ENCODE results near the gene SLF1.

Gene SLF1

GRCh38 chr5:94667937-94668336 lies 49.5 kb downstream of the SLF1 start:
- no peak for DNase-seq

GRCh38 chr5:94670726-94671125 lies 52.3 kb downstream of the SLF1 start:
- DNase-seq, result no peak

- DNase-seq, result no peak
These were observed 54.3 kb downstream of the SLF1 start for GRCh38 chr5:94672746-94673145.

GRCh38 chr5:94674490-94675382 lies 56.3 kb downstream of the SLF1 start:
- DNase-seq, result no peak

GRCh38 chr5:94675965-94676618 lies 57.6 kb downstream of the SLF1 start:
- no peak for DNase-seq

- no peak for DNase-seq
These were observed 64.5 kb downstream of the SLF1 start for GRCh38 chr5:94682814-94683520.

GRCh38 chr5:94689908-94690307 lies 71.4 kb downstream of the SLF1 start:
- DNase-seq, result no peak

- no peak for DNase-seq
These were observed 72.3 kb downstream of the SLF1 start for GRCh38 chr5:94690778-94691177.

GRCh38 chr5:94691291-94691690 lies 72.8 kb downstream of the SLF1 start:
- no peak for DNase-seq

- no peak for DNase-seq
These were observed 73.5 kb downstream of the SLF1 start for GRCh38 chr5:94691949-94692348.

- no peak for DNase-seq
These were observed 74.1 kb downstream of the SLF1 start for GRCh38 chr5:94692581-94692980.

- no peak for DNase-seq
These were observed 74.8 kb downstream of the SLF1 start for GRCh38 chr5:94693043-94693822.

GRCh38 chr5:94693845-94694370 lies 75.4 kb downstream of the SLF1 start:
- DNase-seq, result no peak

GRCh38 chr5:94694671-94695070 lies 76.2 kb downstream of the SLF1 start:
- no peak for DNase-seq

GRCh38 chr5:94698197-94698596 lies 79.7 kb downstream of the SLF1 start:
- DNase-seq, result no peak

GRCh38 chr5:94699562-94699961 lies 81.1 kb downstream of the SLF1 start:
- no peak for DNase-seq

- no peak for DNase-seq
These were observed 82.1 kb downstream of the SLF1 start for GRCh38 chr5:94700592-94700991.

GRCh38 chr5:94702729-94703128 lies 84.3 kb downstream of the SLF1 start:
- no peak for DNase-seq

GRCh38 chr5:94705427-94705826 lies 87.0 kb downstream of the SLF1 start:
- no peak for DNase-seq

GRCh38 chr5:94707359-94707758 lies 88.9 kb downstream of the SLF1 start:
- no peak for DNase-seq

GRCh38 chr5:94709277-94709676 lies 90.8 kb downstream of the SLF1 start:
- DNase-seq, result no peak

GRCh38 chr5:94711785-94712184 lies 93.3 kb downstream of the SLF1 start:
- no peak for DNase-seq

GRCh38 chr5:94715768-94716167 lies 97.3 kb downstream of the SLF1 start:
- DNase-seq, result no peak
